NCI-H2107 treated with DMSO at 0.1 percent for 48 hours (cell line): ENCODE measurements around the gene RASSF4.
"Not testable (repeated sequence)": the region's sequence is repeated elsewhere in the genome, so short reads cannot be mapped to it uniquely, and the experiment has no call there.

ENCODE experiments used
- DNase-seq: peaks from one replicate; lab custom pipeline; 2025; ENCODE audit not compliant: unreplicated experiment; lab: John Stamatoyannopoulos, UW

Gene RASSF4

GRCh38 chr10:45000752-45001380 is 41.3 kb downstream of the RASSF4 start, which contains the start of gene ZNF22:
Gene ZNF22 (plus strand): TSS chr10:45000923. CDS start chr10:45003369, 2,446 bp downstream.
- DNase-seq, result peak; percentile 9

DNA sequence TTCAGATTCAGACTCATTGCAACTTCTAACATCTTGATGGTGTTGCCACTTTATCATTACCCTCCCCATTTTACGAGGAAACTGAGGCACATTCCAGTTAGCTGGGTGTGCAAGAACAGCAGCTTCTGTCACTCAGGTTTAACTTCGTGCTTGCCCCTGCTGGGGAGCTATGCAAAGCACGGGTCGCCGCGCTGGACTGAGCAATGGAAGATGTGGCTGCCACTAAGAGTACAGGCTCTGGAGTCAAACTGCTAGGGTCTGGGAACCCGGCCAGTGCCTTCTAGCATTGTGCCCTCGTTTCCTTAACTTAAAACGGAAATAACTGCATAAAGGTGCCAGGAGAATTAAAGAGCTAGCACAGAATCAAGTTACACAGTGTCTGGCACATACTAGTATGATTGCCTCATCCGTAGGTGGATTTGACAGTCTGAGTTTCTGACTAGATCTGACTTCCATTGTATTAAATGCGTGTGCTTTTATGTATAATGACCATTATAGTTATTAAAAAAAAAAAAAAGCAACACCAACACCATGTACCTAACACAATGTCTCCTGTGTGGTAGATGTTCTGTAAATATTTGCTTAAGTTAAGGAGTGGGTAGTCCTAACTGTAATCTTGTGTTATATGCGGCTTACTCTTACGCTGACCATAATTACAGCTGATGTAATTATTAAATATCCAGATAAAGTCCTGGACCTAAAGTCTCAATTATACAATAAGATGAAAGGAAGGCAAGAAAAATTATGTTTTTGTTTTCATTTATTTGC is 42.0 kb downstream of the RASSF4 start:
- DNase-seq, result peak; percentile 66

- no peak for DNase-seq
Observed at GRCh38 chr10:45003432-45004000, 43.9 kb downstream of the RASSF4 start.

DNA sequence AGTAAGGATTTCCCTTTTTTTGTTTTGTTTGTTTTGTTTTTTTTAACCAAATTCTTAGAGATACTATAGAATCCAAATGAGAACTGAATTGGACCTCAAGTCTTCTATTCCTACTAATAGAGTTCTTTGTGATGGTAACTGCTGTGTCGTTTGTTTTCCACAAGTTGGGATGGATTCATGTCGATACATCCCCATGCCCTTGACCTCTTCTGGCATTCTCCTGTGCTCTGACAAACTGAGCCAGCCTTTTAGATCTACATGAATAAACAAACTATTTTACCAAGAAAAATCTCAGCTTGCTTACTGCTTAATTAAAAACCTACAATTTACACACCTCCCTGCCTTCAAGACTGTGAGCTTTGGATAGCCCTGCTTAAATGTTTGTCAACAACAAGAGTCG is 45.1 kb downstream of the RASSF4 start:
- DNase-seq, result no peak

- DNase-seq, result no peak
Observed at GRCh38 chr10:45005284-45005683, 45.7 kb downstream of the RASSF4 start.

DNA sequence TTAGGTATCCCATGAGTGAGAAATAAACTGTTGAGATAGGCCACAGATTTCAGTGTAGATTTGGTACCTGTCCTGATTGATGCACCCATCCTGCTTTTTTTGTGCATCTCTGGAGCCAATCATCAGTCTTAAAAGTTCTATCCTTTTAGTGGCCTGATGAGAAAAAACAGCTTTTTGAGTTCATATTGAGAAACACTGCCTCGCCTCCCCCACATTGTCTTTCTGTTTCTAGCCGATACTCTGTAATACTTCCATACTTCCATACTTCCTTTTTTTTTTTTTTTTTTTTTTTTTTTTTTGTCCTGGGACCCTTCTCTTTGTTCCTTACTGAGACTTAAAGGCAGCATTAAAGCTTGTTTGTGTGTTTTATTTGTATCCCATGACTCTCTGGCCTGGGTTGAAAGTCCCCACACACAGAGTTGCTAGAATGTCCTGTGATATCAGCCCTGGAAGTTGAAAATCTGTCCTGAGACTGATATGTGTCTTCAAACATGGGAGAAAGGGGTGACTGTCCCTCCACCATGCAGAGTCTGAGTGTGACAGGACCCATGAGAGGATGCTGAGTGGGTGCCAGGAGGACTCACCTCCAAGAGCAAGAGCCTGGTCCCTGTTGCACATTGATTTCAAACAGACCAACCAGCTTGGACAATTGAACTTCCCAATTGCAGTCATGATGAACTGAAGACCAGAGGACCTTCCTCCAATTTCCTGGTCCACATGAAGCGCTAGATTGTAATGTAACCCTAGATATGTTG is 46.9 kb downstream of the RASSF4 start:
- no peak for DNase-seq

DNA sequence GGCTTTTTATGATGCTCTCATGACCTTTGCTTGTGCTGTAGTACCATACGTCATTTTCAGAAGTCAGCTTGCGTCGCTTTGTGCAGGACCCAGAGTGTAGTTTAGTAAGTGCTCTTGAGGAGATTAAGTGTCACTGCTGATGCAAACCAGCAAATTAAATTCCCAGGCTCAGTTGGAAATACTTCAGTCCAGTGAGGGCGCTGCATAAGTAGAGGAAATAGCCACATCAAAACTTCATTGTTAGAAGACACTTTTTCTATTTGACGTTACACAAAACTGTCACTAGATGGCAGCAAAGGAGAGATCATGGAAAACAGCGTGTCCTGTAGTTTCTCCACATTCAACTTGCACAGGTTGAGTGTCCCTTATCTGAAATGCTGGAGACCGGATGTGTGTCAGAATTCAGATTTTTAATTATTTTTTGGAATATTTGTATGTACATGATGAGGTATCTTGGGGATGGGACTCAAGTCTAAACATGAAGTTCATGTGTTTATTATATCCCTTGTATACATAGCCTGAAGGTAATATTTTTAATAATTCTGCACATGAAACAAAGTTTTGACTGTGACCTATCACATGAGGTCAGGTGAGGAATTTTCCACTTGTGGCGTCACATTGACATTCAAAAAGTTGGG is 49.0 kb downstream of the RASSF4 start:
- peak; percentile 77 for DNase-seq

DNA sequence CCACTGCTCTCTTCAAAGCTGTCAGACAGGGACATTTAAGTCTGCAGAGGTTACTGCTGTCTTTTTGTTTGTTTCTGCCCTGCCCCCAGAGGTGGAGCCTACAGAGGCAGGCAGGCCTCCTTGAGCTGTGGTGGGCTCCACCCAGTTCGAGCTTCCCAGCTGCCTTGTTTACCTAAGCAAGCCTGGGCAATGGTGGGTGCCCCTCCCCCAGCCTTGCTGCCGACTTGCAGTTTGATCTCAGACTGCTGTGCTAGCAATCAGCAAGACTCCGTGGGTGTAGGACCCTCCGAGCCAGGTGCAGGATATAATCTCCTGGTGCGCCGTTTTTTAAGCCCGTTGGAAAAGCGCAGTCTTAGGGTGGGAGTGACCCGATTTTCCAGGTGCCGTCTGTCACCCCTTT is 55.0 kb downstream of the RASSF4 start:
- not testable (repeated sequence) for DNase-seq

DNA sequence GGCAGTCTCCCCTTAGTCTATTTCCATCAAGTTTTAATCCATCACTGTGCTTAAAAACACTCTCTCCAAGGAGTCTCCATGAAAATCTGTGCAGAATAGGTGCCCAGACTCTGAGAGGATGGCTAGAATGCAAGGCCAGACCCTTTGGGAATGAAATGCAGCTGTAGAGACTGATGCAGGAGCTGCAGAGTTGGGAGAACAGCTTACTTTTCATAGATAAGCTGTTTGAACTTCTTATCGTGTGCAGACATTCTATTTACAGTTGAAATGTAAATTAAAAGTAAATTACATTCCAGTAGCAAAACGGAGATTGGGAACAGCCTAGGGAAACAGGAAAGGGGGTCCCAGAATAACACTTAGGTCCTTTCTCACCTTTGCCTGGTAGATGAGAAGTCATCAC is 56.0 kb downstream of the RASSF4 start:
- no peak for DNase-seq

- no peak for DNase-seq
Observed at GRCh38 chr10:45023426-45023825, 63.8 kb downstream of the RASSF4 start.

DNA sequence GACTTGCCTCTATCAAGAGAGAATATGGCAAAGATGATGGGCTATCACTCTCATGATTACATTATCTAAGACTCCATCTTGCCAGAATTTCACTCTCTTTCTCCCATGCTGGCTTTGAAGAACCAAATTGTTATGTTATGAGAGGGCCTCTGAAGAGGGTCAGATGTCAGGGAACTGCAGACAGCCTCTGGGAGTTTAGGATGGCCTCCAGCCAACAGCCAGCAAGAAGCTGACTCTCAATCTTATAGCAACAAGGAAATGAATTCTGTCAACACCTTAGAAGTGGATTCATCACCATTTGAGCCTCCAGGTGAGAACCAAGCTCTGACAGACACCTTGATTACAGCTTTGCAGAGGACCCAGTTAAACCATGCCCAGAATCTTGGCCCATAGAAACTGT is 74.7 kb downstream of the RASSF4 start:
- DNase-seq, result no peak

DNA sequence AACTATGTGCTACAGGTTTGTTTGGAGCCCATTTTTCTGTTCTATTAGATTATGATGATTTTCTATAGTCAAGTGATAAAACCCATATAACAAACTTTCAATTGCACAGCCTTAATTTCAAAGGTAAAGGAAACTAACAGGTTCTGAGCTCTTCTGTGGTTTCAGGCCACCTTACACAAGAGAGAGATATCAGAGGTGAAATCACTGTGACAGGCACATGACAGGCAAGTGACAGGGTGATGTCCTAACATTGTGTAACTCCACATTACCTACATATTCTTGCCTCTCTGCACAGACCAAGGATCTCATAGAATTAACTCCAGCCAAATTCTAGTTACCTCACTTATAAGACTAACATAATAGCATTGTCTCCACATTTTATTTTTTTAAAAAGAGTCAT is 76.1 kb downstream of the RASSF4 start:
- DNase-seq, result no peak

DNA sequence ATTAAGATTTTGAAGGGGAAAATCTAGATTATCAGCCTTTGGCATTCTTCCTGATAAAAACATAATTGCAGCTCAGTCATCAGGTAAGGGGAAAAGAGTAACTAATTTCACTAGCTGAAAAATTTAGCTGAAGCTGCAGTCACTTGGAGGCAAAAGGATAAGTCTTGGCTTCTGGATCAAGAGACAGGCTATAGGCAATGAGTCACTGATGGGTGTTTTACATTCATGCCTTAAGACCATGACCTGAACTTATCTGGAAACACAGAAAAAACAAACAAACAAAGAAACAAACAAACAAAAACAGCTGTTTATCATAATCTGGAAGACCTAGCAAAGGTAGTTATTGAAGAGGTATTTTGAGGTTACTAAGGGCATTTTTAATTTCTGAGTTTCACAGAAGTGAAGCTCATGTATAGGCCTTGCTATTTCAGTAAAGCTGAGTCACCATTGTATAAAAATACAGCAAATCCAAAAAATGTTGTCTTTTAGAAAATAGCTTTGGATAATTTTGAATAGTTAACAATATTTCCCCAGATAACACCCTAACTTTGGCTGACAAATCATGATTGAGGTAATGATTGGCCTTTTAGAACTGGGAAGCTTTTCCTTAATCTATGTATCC is 81.4 kb downstream of the RASSF4 start:
- no peak for DNase-seq

- no peak for DNase-seq
Observed at GRCh38 chr10:45044290-45044689, 84.7 kb downstream of the RASSF4 start.
